ENCODE data around the gene TBC1D1. TPM values are rescaled to one million over a fixed set of nuclear protein-coding genes. Genes with fewer than 3 reads are reported as not detected.

Gene TBC1D1
- total and polyA plus RNA-seq, 10 donors, result 49.3 to 142 (median 95.5) TPM

- Histone ChIP-seq H3K4me3 (no peak overlapping the region), H3K27me3 (replicated peaks in 1 of 7) (no peaks in the 10 kb centered on the region), H3K27ac (no peak overlapping the region), H3K4me1 (peaks cover 0 to 51% (median 5%) of the 10 kb centered on the region in 6 donors), H3K9me3 (no peaks in the 10 kb centered on the region), H3K36me3 (peaks cover 0 to 66% (median 10%) of the 10 kb centered on the region in 6 donors)
- intact Hi-C loops (cut with DNase I; ENCODE audit: low total_unique reads), result no loop called here
- WGBS, 5 donors, result 78 to 96% (median 92%) methylated on average over 7 of the region's 7 CpGs
- no peak for DNase-seq
- TF ChIP-seq CTCF (IDR thresholded peaks at IDR 0.05 in 8 of 11, conservative IDR thresholded peaks at IDR 0.05 in 3 of 11) (no peak), POLR2AphosphoS5 (IDR thresholded peaks at IDR 0.05) (no peak), POLR2A (IDR thresholded peaks at IDR 0.05) (no peak)
These were observed 11.3 kb downstream of the TBC1D1 start for GRCh38 chr4:37902212-37902611.

GRCh38 chr4:37902738-37903693, 12.1 kb downstream of the TBC1D1 start:
- intact Hi-C loops (cut with DNase I; ENCODE audit: low total_unique reads), result no loop called here
- 90 to 96% (median 93%) methylated on average over 9 of the region's 9 CpGs for WGBS, 5 donors
- no peak for TF ChIP-seq POLR2A (IDR thresholded peaks at IDR 0.05)
- TF ChIP-seq CTCF (IDR thresholded peaks at IDR 0.05 in 8 of 11, conservative IDR thresholded peaks at IDR 0.05 in 3 of 11), result no peak
- TF ChIP-seq POLR2AphosphoS5 (IDR thresholded peaks at IDR 0.05), result no peak

GRCh38 chr4:37903901-37904300, 13.0 kb downstream of the TBC1D1 start:
- H3K27ac ChIP-seq, result no peak overlapping the region
- no peak overlapping the region for H3K4me3 ChIP-seq
- no peak for TF ChIP-seq POLR2AphosphoS5 (IDR thresholded peaks at IDR 0.05)
- TF ChIP-seq CTCF (IDR thresholded peaks at IDR 0.05 in 8 of 11, conservative IDR thresholded peaks at IDR 0.05 in 3 of 11), result no peak
- TF ChIP-seq POLR2A (IDR thresholded peaks at IDR 0.05), result no peak
- intact Hi-C loops (cut with DNase I; ENCODE audit: low total_unique reads), result no loop called here
- no peak for DNase-seq
- H3K27me3 ChIP-seq (replicated peaks in 1 of 7), result no peaks in the 10 kb centered on the region
- peaks cover 0 to 79% (median 10%) of the 10 kb centered on the region in 6 donors for H3K36me3 ChIP-seq
- 91 to 96% (median 92%) methylated on average over 3 of the region's 3 CpGs for WGBS, 5 donors
- H3K9me3 ChIP-seq, result no peaks in the 10 kb centered on the region
- peaks cover 0 to 51% (median 0%) of the 10 kb centered on the region in 6 donors for H3K4me1 ChIP-seq

More at GRCh38 chr4:37902738-37903693, 12.1 kb downstream of the TBC1D1 start:
- H3K4me1 ChIP-seq, result peaks cover 0 to 51% (median 1%) of the 10 kb centered on the region in 6 donors
- no peak overlapping the region for H3K4me3 ChIP-seq
- no peaks in the 10 kb centered on the region for H3K9me3 ChIP-seq
- peaks cover 0 to 74% (median 10%) of the 10 kb centered on the region in 6 donors for H3K36me3 ChIP-seq
- H3K27ac ChIP-seq, result no peak overlapping the region
- no peak for DNase-seq
- no peaks in the 10 kb centered on the region for H3K27me3 ChIP-seq (replicated peaks in 1 of 7)

- no peaks in the 10 kb centered on the region for H3K9me3 ChIP-seq
- H3K4me1 ChIP-seq, result peaks cover 0 to 60% (median 2%) of the 10 kb centered on the region in 6 donors
- H3K36me3 ChIP-seq, result peaks cover 0 to 80% (median 10%) of the 10 kb centered on the region in 6 donors
- intact Hi-C loops (cut with DNase I; ENCODE audit: low total_unique reads), result no loop called here
- TF ChIP-seq CTCF (IDR thresholded peaks at IDR 0.05 in 8 of 11, conservative IDR thresholded peaks at IDR 0.05 in 3 of 11) (no peak), POLR2A (IDR thresholded peaks at IDR 0.05) (no peak), POLR2AphosphoS5 (IDR thresholded peaks at IDR 0.05) (no peak)
- H3K4me3 ChIP-seq, result no peak overlapping the region
- WGBS, 5 donors, result 96 to 99% (median 98%) methylated on average over 3 of the region's 3 CpGs
- no peak overlapping the region for H3K27ac ChIP-seq
- no peaks in the 10 kb centered on the region for H3K27me3 ChIP-seq (replicated peaks in 1 of 7)
- DNase-seq, result no peak
These were observed 13.9 kb downstream of the TBC1D1 start for GRCh38 chr4:37904824-37905223.

Data from spleen (tissue), 11 donors.